WTC11 (cell line): ENCODE results near the gene PRKN.

Experiments
- ATF3 ChIP-seq: sonication (generic); formaldehyde crosslinking; conservative IDR thresholded peaks from 2 replicates; pipeline ENCODE4 v1.8.1; 2022; ENCODE audit warnings: mild to moderate bottlenecking, missing genetic modification reagents
- CTCF ChIP-seq: fragments of 200-600 bp; IDR thresholded peaks from 2 replicates; pipeline ENCODE4 v1.8.0; 2022; ENCODE audit warnings: antibody characterized with exemption
- E2F4 ChIP-seq: sonication (generic); formaldehyde crosslinking; IDR thresholded peaks from 2 replicates; pipeline ENCODE4 v1.8.1; 2022; ENCODE audit warnings: low read depth, mild to moderate bottlenecking, moderate library complexity, missing genetic modification reagents, borderline replicate concordance
- NR2C2 ChIP-seq: sonication (generic); formaldehyde crosslinking; IDR thresholded peaks from 2 replicates; pipeline ENCODE4 v1.8.0; 2022; ENCODE audit warnings: mild to moderate bottlenecking, missing genetic modification reagents
- SMAD4 ChIP-seq: sonication (generic); formaldehyde crosslinking; IDR thresholded peaks from 2 replicates; pipeline ENCODE4 v1.8.0; 2022; ENCODE audit warnings: mild to moderate bottlenecking, missing genetic modification reagents
- TEAD4 ChIP-seq: sonication (generic); formaldehyde crosslinking; IDR thresholded peaks from 2 replicates; pipeline ENCODE4 v1.8.0; 2022; ENCODE audit warnings: mild to moderate bottlenecking, missing genetic modification reagents
- TP53 ChIP-seq: sonication (generic); formaldehyde crosslinking; IDR thresholded peaks from 2 replicates; pipeline ENCODE4 v1.8.1; 2023; ENCODE audit warnings: mild to moderate bottlenecking, missing genetic modification reagents
- USF2 ChIP-seq: sonication (generic); formaldehyde crosslinking; IDR thresholded peaks from 2 replicates; pipeline ENCODE4 v1.8.1; 2023; ENCODE audit warnings: mild to moderate bottlenecking, missing genetic modification reagents, moderate library complexity
- ZNF512 ChIP-seq: sonication (generic); formaldehyde crosslinking; IDR thresholded peaks from 2 replicates; pipeline ENCODE4 v1.8.1; 2022; ENCODE audit warnings: missing genetic modification reagents, borderline replicate concordance
- ZNF532 ChIP-seq: fragments of 250-450 bp; sonication (Bioruptor Pico); IDR thresholded peaks from 2 replicates; pipeline ENCODE4 v1.9.0; 2021; ENCODE audit warnings: mild to moderate bottlenecking, borderline replicate concordance

GRCh38 chr6:162602759-162603158 is 124.8 kb downstream of the PRKN start:
- TF ChIP-seq ZNF532 (CRISPR knock-in tag) (no peak), ZNF512 (no peak), E2F4 (no peak), TEAD4 (CRISPR knock-in tag) (no peak), CTCF (no peak), TP53 (no peak), USF2 (CRISPR knock-in tag) (no peak), NR2C2 (CRISPR knock-in tag) (no peak), SMAD4 (CRISPR knock-in tag) (no peak), ATF3 (CRISPR knock-in tag) (no peak)
